H9 (cell line): ENCODE measurements around the gene DLG2. TPM values are rescaled to one million over a fixed set of nuclear protein-coding genes. Genes with fewer than 3 reads are reported as not detected.

Experiments
- DNase-seq: peaks from one replicate; pipeline ENCODE4 v3.0.0-alpha.2; 2017
- H2AFZ ChIP-seq: one replicate; pipeline ENCODE4 v1.6.1; 2013; ENCODE audit warnings: mild to moderate bottlenecking, low read length, control low read depth, moderate library complexity
- H2AK5ac ChIP-seq: 2 replicates; pipeline ENCODE4 v1.6.1; 2013; ENCODE audit warnings: low read length, control low read depth, mixed read lengths; ENCODE audit not compliant: insufficient read length
- H2BK120ac ChIP-seq: one replicate; pipeline ENCODE4 v1.6.1; 2013; ENCODE audit warnings: low read depth, mild to moderate bottlenecking, low read length, control low read depth, inconsistent platforms; ENCODE audit not compliant: poor library complexity, severe bottlenecking
- H2BK12ac ChIP-seq: 2 replicates; pipeline ENCODE4 v1.6.1; 2013; ENCODE audit warnings: low read length, control low read depth, mixed read lengths, low read depth; ENCODE audit not compliant: insufficient read length
- H2BK15ac ChIP-seq: 2 replicates; pipeline ENCODE4 v1.6.1; 2013; ENCODE audit warnings: low read depth, low read length, control low read depth
- H2BK20ac ChIP-seq: one replicate; pipeline ENCODE4 v1.6.1; 2013; ENCODE audit warnings: low read depth, mild to moderate bottlenecking, low read length, control low read depth, inconsistent platforms; ENCODE audit not compliant: poor library complexity, severe bottlenecking
- H2BK5ac ChIP-seq: 2 replicates; pipeline ENCODE4 v1.6.1; 2013; ENCODE audit warnings: low read length, control low read depth, mixed read lengths; ENCODE audit not compliant: insufficient read length
- H3K14ac ChIP-seq: 2 replicates; pipeline ENCODE4 v1.6.1; 2013; ENCODE audit warnings: low read length, control low read depth; ENCODE audit not compliant: insufficient read depth
- H3K18ac ChIP-seq: 2 replicates; pipeline ENCODE4 v1.6.1; 2013; ENCODE audit warnings: low read depth, mild to moderate bottlenecking, mixed read lengths, low read length, control low read depth; ENCODE audit not compliant: insufficient read length
- H3K23ac ChIP-seq: 2 replicates; pipeline ENCODE4 v1.6.1; 2013; ENCODE audit warnings: low read length, control low read depth, mixed read lengths, low read depth; ENCODE audit not compliant: insufficient read length
- H3K23me2 ChIP-seq: 2 replicates; pipeline ENCODE4 v1.6.1; 2013; ENCODE audit warnings: low read depth, mild to moderate bottlenecking, mixed read lengths, low read length, control low read depth; ENCODE audit not compliant: insufficient read length, poor library complexity, severe bottlenecking
- H3K27ac ChIP-seq: 2 replicates; pipeline ENCODE4 v1.5.1; 2013; ENCODE audit warnings: low read length, control low read depth, mixed read lengths, low read depth; ENCODE audit not compliant: insufficient read length
- H3K27me3 ChIP-seq: 2 replicates; pipeline ENCODE4 v1.6.1; 2013; ENCODE audit warnings: low read length, control low read depth, inconsistent platforms; ENCODE audit not compliant: insufficient read depth
- H3K4ac ChIP-seq: 2 replicates; pipeline ENCODE4 v1.6.1; 2013; ENCODE audit warnings: low read depth, mild to moderate bottlenecking, control low read depth, inconsistent platforms, low read length, moderate library complexity
- H3K4me1 ChIP-seq: 2 replicates; pipeline ENCODE4 v1.6.1; 2013; ENCODE audit warnings: low read length, control low read depth, inconsistent platforms; ENCODE audit not compliant: insufficient read depth
- H3K4me2 ChIP-seq: 2 replicates; pipeline ENCODE4 v1.6.1; 2013; ENCODE audit warnings: low read length, control low read depth, mixed read lengths; ENCODE audit not compliant: insufficient read length, insufficient read depth
- H3K56ac ChIP-seq: 2 replicates; pipeline ENCODE4 v1.6.1; 2013; ENCODE audit warnings: low read depth, mild to moderate bottlenecking, mixed read lengths, low read length, control low read depth; ENCODE audit not compliant: insufficient read length
- H3K79me1 ChIP-seq: 2 replicates; pipeline ENCODE4 v1.6.1; 2013; ENCODE audit warnings: low read depth, mild to moderate bottlenecking, moderate library complexity, low read length, control low read depth, inconsistent platforms; ENCODE audit not compliant: insufficient read depth, poor library complexity, severe bottlenecking
- H3K79me2 ChIP-seq: 2 replicates; pipeline ENCODE4 v1.6.1; 2013; ENCODE audit warnings: low read length, control low read depth, inconsistent platforms; ENCODE audit not compliant: insufficient read depth
- H3K9ac ChIP-seq: 2 replicates; pipeline ENCODE4 v1.6.1; 2013; ENCODE audit warnings: low read length, control low read depth, mixed read lengths; ENCODE audit not compliant: insufficient read length; ENCODE audit errors: extremely low read depth
- H3K9me3 ChIP-seq: one replicate; pipeline ENCODE4 v1.6.1; 2013; ENCODE audit warnings: low read depth, low read length, inconsistent platforms; ENCODE audit not compliant: control insufficient read depth
- H3T11ph ChIP-seq: one replicate; pipeline ENCODE4 v1.6.1; 2013; ENCODE audit warnings: mild to moderate bottlenecking, low read length, control low read depth, inconsistent platforms
- H4K20me1 ChIP-seq: one replicate; pipeline ENCODE4 v1.6.1; 2013; ENCODE audit not compliant: control insufficient read depth, insufficient read length, insufficient read depth
- H4K5ac ChIP-seq: 2 replicates; pipeline ENCODE4 v1.6.1; 2013; ENCODE audit warnings: low read depth, mild to moderate bottlenecking, mixed read lengths, low read length, control low read depth; ENCODE audit not compliant: insufficient read length
- H4K8ac ChIP-seq: replicated peaks from 2 replicates; pipeline ENCODE4 v1.6.1; 2013; ENCODE audit warnings: low read length, control low read depth, mixed read lengths, low read depth; ENCODE audit not compliant: insufficient read length
- H4K91ac ChIP-seq: 2 replicates; pipeline ENCODE4 v1.6.1; 2013; ENCODE audit warnings: low read depth, mild to moderate bottlenecking, moderate library complexity, mixed read lengths, low read length, control low read depth; ENCODE audit not compliant: insufficient read length
- H3K27ac Mint-ChIP-seq, 3 experiments: 2 replicates in 2 of 3; 3 replicates in 1 of 3; pipeline ENCODE4 v1.8.0; 2020 to 2021; ENCODE audit warnings: mixed read lengths in 3 of 3, mild to moderate bottlenecking in 1 of 3, moderate library complexity in 1 of 3
- H3K27me3 Mint-ChIP-seq: 2 replicates; pipeline ENCODE4 v1.8.0; 2021; ENCODE audit warnings: low read depth, mild to moderate bottlenecking, moderate library complexity, mixed read lengths
- H3K36me3 Mint-ChIP-seq, 3 experiments: 2 replicates in 2 of 3; 3 replicates in 1 of 3; pipeline ENCODE4 v1.8.0; 2020 to 2021; ENCODE audit warnings: low read depth in 3 of 3, mixed read lengths in 3 of 3; ENCODE audit not compliant: insufficient read depth in 1 of 3
- H3K4me1 Mint-ChIP-seq, 2 experiments: 2 replicates each; pipeline ENCODE4 v1.8.0; 2020; ENCODE audit warnings: mixed read lengths in 2 of 2
- H3K4me3 Mint-ChIP-seq, 2 experiments: 2 replicates in 1 of 2; 3 replicates in 1 of 2; pipeline ENCODE4 v1.8.0; 2020 to 2021; ENCODE audit warnings: mild to moderate bottlenecking in 2 of 2, mixed read lengths in 2 of 2, moderate library complexity in 1 of 2
- H3K9me3 Mint-ChIP-seq, 2 experiments: 2 replicates in 1 of 2; 3 replicates in 1 of 2; pipeline ENCODE4 v1.8.0; 2020; ENCODE audit warnings: mild to moderate bottlenecking in 2 of 2, mixed read lengths in 2 of 2, moderate library complexity in 1 of 2
- WGBS: extraction: QIAGEN DNeasy Blood & Tissue Kit; methylation state at CpG from one replicate; pipeline ENCODE4 v1.1.7; 2013; ENCODE audit warnings: missing lambda C conversion rate, low lambda C conversion rate, mixed read lengths; ENCODE audit not compliant: insufficient read length; ENCODE audit errors: extremely low coverage; 5-methylcytosine and 5-hydroxymethylcytosine counted together
- total RNA-seq: library from RNA; stranded (reverse); gene quantifications from 2 replicates; pipeline ENCODE4 v1.2.1, GENCODE V29; 2021
- TF ChIP-seq, protein P1 (sequence below): fragments of 200-600 bp; sonication (generic); conservative IDR thresholded peaks from 3 replicates; pipeline ENCODE4 v1.8.0; 2021; ENCODE audit warnings: antibody characterized with exemption, mild to moderate bottlenecking

Gene DLG2
- total RNA-seq, 1 experiment from 2014 or later: 8.0 TPM

DNA sequence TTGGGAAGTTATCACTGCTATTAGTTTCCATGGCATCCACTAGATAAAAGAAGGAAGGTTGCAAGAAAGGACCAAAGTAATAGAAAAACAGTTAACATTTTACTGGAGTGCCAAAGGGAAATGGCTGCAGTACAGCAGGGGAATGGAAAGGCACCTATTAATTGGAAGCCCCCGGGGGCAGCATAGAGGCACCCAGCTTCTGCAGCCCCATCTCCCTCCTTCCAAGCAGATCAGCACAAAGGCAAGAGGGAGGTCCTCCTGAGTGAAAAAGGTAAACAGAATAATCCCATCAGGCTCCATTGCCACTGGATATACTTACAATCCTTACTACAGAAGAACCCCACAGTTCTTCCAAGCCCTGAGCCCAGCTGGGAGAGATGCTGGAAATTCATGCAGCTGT is 887.1 kb downstream of the DLG2 start:
- Histone ChIP-seq H3K18ac (no peak overlapping the region), H4K91ac (no peak overlapping the region), H4K8ac (no peak overlapping the region), H3K23ac (no peak overlapping the region), H2AK5ac (no peak overlapping the region), H3T11ph (no peak overlapping the region), H2BK120ac (no peak overlapping the region), H3K4ac (no peak overlapping the region), H3K27ac (no peak overlapping the region), H2BK12ac (no peak overlapping the region), H3K27me3 (no peaks in the 10 kb centered on the region), H2BK5ac (no peak overlapping the region), H3K9me3 (no peaks in the 10 kb centered on the region), H2BK15ac (no peak overlapping the region), H4K5ac (no peak overlapping the region), H3K79me1 (no peaks in the 10 kb centered on the region), H4K20me1 (no peaks in the 10 kb centered on the region), H3K4me2 (no peak overlapping the region), H2BK20ac (no peak overlapping the region), H3K23me2 (no peaks in the 10 kb centered on the region), H3K14ac (no peak overlapping the region), H3K4me1 (no peaks in the 10 kb centered on the region), H2AFZ (no peak overlapping the region), H3K79me2 (no peaks in the 10 kb centered on the region), H3K9ac (no peak overlapping the region), H3K56ac (no peak overlapping the region)
- H3K4me3 Mint-ChIP-seq: no peak overlapping the region
- H3K4me1 Mint-ChIP-seq: 0 out of 4 replicates have a peak, but pooled peaks cover 0 to 5% of the 10 kb centered on the region in 2 experiments
- peaks cover 0 to 2% (median 0%) of the 10 kb centered on the region in 3 experiments; a peak in 1 of 7 replicates for H3K36me3 Mint-ChIP-seq
- TF ChIP-seq, protein P1, sequence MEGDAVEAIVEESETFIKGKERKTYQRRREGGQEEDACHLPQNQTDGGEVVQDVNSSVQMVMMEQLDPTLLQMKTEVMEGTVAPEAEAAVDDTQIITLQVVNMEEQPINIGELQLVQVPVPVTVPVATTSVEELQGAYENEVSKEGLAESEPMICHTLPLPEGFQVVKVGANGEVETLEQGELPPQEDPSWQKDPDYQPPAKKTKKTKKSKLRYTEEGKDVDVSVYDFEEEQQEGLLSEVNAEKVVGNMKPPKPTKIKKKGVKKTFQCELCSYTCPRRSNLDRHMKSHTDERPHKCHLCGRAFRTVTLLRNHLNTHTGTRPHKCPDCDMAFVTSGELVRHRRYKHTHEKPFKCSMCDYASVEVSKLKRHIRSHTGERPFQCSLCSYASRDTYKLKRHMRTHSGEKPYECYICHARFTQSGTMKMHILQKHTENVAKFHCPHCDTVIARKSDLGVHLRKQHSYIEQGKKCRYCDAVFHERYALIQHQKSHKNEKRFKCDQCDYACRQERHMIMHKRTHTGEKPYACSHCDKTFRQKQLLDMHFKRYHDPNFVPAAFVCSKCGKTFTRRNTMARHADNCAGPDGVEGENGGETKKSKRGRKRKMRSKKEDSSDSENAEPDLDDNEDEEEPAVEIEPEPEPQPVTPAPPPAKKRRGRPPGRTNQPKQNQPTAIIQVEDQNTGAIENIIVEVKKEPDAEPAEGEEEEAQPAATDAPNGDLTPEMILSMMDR: peak; percentile 19; the same call in 2 of the 3 replicates
- no CpG with 5 or more reads among the region's 1 CpG for WGBS
- no peaks in the 10 kb centered on the region for H3K9me3 Mint-ChIP-seq
- H3K27ac Mint-ChIP-seq: peak overlapping the region in 1 of 3 experiments; percentile 22; a peak in 1 of 7 replicates
- no peak for DNase-seq
- H3K27me3 Mint-ChIP-seq: no peaks in the 10 kb centered on the region
